ENCODE data around the gene SULT1C4. TPM values are rescaled to one million over a fixed set of nuclear protein-coding genes. Genes with fewer than 3 reads are reported as not detected.

SULT1C4 gene
- total RNA-seq, 1 donor from 2014 or later = 1.8 TPM

DNA sequence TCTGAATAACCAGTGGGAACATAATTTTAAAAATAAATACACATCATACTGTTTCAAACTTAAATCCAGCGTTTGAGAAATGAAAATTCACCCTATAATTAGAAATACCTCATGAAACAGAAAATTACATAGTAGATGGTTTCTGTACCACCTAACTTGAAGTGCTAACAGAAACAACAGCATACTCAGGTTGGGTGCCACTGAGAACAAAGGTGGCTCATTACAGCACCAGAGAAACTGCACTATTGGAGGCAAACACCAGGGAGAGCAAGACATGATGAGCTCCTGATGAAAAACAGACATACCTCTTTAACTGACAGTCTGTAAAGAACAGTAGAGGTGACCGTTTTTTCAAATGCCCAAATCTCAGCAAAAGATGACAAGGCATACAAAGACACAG lies 12.6 kb downstream of the SULT1C4 start:
- H3K27me3 Mint-ChIP-seq (ENCODE audit: low read depth, unreplicated experiment) = no peaks in the 10 kb centered on the region
- Histone ChIP-seq H2AFZ (ENCODE audit: low read depth, low read length) (no peak overlapping the region), H3K4me3 (ENCODE audit: insufficient read depth, low read depth, low read length) (no peak overlapping the region), H3K36me3 (ENCODE audit: insufficient read depth, low read length) (no peaks in the 10 kb centered on the region), H3K4me2 (ENCODE audit: low read length) (no peak overlapping the region), H3K27me3 (ENCODE audit: insufficient read depth, low read length) (no peaks in the 10 kb centered on the region), H3K4me1 (ENCODE audit: insufficient read depth, low read length) (no peaks in the 10 kb centered on the region), H3K79me2 (ENCODE audit: insufficient read depth, low read length) (no peaks in the 10 kb centered on the region), H3K9ac (ENCODE audit: low read length) (no peak overlapping the region), H3K9me3 (ENCODE audit: insufficient read depth, low read depth, low read length) (no peaks in the 10 kb centered on the region), H3K27ac (ENCODE audit: low read depth, low read length) (no peak overlapping the region), H4K20me1 (ENCODE audit: insufficient read depth, low read length) (no peaks in the 10 kb centered on the region)
- H3K4me3 Mint-ChIP-seq (ENCODE audit: unreplicated experiment) = no peak overlapping the region
- TF ChIP-seq, protein P1, sequence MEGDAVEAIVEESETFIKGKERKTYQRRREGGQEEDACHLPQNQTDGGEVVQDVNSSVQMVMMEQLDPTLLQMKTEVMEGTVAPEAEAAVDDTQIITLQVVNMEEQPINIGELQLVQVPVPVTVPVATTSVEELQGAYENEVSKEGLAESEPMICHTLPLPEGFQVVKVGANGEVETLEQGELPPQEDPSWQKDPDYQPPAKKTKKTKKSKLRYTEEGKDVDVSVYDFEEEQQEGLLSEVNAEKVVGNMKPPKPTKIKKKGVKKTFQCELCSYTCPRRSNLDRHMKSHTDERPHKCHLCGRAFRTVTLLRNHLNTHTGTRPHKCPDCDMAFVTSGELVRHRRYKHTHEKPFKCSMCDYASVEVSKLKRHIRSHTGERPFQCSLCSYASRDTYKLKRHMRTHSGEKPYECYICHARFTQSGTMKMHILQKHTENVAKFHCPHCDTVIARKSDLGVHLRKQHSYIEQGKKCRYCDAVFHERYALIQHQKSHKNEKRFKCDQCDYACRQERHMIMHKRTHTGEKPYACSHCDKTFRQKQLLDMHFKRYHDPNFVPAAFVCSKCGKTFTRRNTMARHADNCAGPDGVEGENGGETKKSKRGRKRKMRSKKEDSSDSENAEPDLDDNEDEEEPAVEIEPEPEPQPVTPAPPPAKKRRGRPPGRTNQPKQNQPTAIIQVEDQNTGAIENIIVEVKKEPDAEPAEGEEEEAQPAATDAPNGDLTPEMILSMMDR (IDR thresholded peaks at IDR 0.05; ENCODE audit: insufficient read depth, low read depth, low read length) = no peak
- TF ChIP-seq EZH2 (IDR thresholded peaks at IDR 0.05; ENCODE audit: insufficient read depth, low read length) = no peak
- H3K4me1 Mint-ChIP-seq (ENCODE audit: low read depth, unreplicated experiment) = peaks cover 4% of the 10 kb centered on the region
- H3K9me3 Mint-ChIP-seq (ENCODE audit: unreplicated experiment) = peaks cover 17% of the 10 kb centered on the region
- H3K36me3 Mint-ChIP-seq (ENCODE audit: low read depth, unreplicated experiment) = peaks cover 4% of the 10 kb centered on the region
- FAIRE-seq = no peak
- no peak overlapping the region for H3K27ac Mint-ChIP-seq (ENCODE audit: unreplicated experiment)
- DNase-seq (ENCODE audit: low read depth) = no peak

DNA sequence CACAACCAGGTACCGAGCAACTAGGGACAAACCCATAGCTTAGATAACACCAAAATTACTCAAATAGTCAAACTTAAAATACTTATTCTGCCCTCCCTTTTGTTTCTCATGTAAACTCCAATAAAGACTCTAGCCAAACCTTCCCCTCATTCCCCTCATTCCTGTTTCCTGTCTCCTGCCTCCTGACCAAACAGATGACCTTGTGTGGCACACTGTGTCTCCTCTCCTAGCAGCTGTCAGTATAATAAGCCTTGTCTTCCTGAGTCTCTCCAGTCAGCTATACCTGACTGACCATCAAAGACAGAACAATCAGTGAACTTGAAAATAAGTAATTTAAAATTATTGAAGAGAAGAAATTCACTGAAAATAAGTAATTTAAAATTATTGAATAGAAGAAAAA lies 14.3 kb downstream of the SULT1C4 start:
- H3K27me3 ChIP-seq (ENCODE audit: insufficient read depth, low read length) = no peaks in the 10 kb centered on the region
- H3K4me3 Mint-ChIP-seq (ENCODE audit: unreplicated experiment) = no peak overlapping the region
- no peak overlapping the region for H3K4me2 ChIP-seq (ENCODE audit: low read length)
- no peak for FAIRE-seq
- H3K4me3 ChIP-seq (ENCODE audit: insufficient read depth, low read depth, low read length) = no peak overlapping the region
- H2AFZ ChIP-seq (ENCODE audit: low read depth, low read length) = no peak overlapping the region
- DNase-seq (ENCODE audit: low read depth) = no peak
- H3K9ac ChIP-seq (ENCODE audit: low read length) = no peak overlapping the region
- no peaks in the 10 kb centered on the region for H3K79me2 ChIP-seq (ENCODE audit: insufficient read depth, low read length)
- H3K27ac Mint-ChIP-seq (ENCODE audit: unreplicated experiment) = no peak overlapping the region
- H3K9me3 ChIP-seq (ENCODE audit: insufficient read depth, low read depth, low read length) = no peaks in the 10 kb centered on the region
- no peaks in the 10 kb centered on the region for H4K20me1 ChIP-seq (ENCODE audit: insufficient read depth, low read length)
- H3K36me3 Mint-ChIP-seq (ENCODE audit: low read depth, unreplicated experiment) = peaks cover 4% of the 10 kb centered on the region
- H3K36me3 ChIP-seq (ENCODE audit: insufficient read depth, low read length) = no peaks in the 10 kb centered on the region
- TF ChIP-seq, protein P1 (IDR thresholded peaks at IDR 0.05; ENCODE audit: insufficient read depth, low read depth, low read length) = no peak
- TF ChIP-seq EZH2 (IDR thresholded peaks at IDR 0.05; ENCODE audit: insufficient read depth, low read length) = no peak
- H3K27ac ChIP-seq (ENCODE audit: low read depth, low read length) = no peak overlapping the region
- H3K27me3 Mint-ChIP-seq (ENCODE audit: low read depth, unreplicated experiment) = no peaks in the 10 kb centered on the region
- H3K4me1 Mint-ChIP-seq (ENCODE audit: low read depth, unreplicated experiment) = no peaks in the 10 kb centered on the region
- H3K4me1 ChIP-seq (ENCODE audit: insufficient read depth, low read length) = no peaks in the 10 kb centered on the region
- H3K9me3 Mint-ChIP-seq (ENCODE audit: unreplicated experiment) = peaks cover 19% of the 10 kb centered on the region

DNA sequence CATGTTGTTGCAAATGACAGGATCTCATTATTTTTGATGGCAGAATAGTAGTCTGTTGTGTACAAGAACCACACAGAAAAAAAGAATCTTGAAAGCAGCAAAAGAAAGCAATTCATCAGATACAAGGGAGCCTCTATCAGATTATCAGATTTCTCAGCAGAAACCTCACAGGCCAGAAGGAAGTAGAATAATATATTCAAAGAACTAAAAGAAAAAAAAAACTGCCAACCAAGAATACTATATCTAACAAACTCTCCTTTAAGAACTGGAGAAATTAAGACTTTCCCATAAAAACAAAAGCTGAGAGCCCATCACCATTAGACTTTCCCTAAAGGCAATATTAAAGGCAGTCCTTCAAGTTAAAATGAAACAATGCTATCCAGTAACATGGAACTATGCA lies 15.4 kb downstream of the SULT1C4 start:
- Histone ChIP-seq H2AFZ (ENCODE audit: low read depth, low read length) (no peak overlapping the region), H3K36me3 (ENCODE audit: insufficient read depth, low read length) (no peaks in the 10 kb centered on the region), H3K4me2 (ENCODE audit: low read length) (no peak overlapping the region), H3K79me2 (ENCODE audit: insufficient read depth, low read length) (no peaks in the 10 kb centered on the region), H3K4me3 (ENCODE audit: insufficient read depth, low read depth, low read length) (no peak overlapping the region), H3K9me3 (ENCODE audit: insufficient read depth, low read depth, low read length) (peaks cover 4% of the 10 kb centered on the region), H3K9ac (ENCODE audit: low read length) (no peak overlapping the region), H3K4me1 (ENCODE audit: insufficient read depth, low read length) (no peaks in the 10 kb centered on the region), H3K27me3 (ENCODE audit: insufficient read depth, low read length) (no peaks in the 10 kb centered on the region), H4K20me1 (ENCODE audit: insufficient read depth, low read length) (no peaks in the 10 kb centered on the region), H3K27ac (ENCODE audit: low read depth, low read length) (no peak overlapping the region)
- H3K27ac Mint-ChIP-seq (ENCODE audit: unreplicated experiment) = no peak overlapping the region
- H3K27me3 Mint-ChIP-seq (ENCODE audit: low read depth, unreplicated experiment) = no peaks in the 10 kb centered on the region
- H3K36me3 Mint-ChIP-seq (ENCODE audit: low read depth, unreplicated experiment) = peaks cover 4% of the 10 kb centered on the region
- FAIRE-seq (no peak), DNase-seq (ENCODE audit: low read depth) (no peak)
- H3K4me3 Mint-ChIP-seq (ENCODE audit: unreplicated experiment) = no peak overlapping the region
- no peaks in the 10 kb centered on the region for H3K4me1 Mint-ChIP-seq (ENCODE audit: low read depth, unreplicated experiment)
- H3K9me3 Mint-ChIP-seq (ENCODE audit: unreplicated experiment) = peaks cover 20% of the 10 kb centered on the region
- TF ChIP-seq EZH2 (IDR thresholded peaks at IDR 0.05; ENCODE audit: insufficient read depth, low read length) = no peak
- TF ChIP-seq, protein P1 (IDR thresholded peaks at IDR 0.05; ENCODE audit: insufficient read depth, low read depth, low read length) = no peak
